ENCODE measurements around the gene GMCL2.

Gene GMCL2

DNA sequence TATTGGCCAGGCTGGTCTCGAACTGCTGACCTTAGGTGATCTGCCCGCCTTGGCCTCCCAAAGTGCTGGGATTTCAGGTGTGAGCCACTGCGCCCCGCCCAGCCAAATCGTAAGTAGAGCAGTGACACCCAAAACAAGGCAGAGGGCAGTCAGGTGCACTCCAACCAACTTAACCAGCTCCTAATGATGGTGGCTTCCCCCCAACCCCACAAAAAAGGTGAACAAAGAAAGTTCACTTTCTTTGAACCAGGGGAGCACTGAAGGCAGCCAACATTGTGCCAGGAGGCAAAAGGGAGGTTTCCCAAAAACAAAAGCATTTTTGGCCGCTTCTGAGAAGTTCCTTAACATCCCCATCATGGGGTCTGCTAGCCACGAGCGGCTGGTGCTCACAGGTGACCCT, 9.6 kb downstream of the GMCL2 start:
- DNase-seq = no peak

DNA sequence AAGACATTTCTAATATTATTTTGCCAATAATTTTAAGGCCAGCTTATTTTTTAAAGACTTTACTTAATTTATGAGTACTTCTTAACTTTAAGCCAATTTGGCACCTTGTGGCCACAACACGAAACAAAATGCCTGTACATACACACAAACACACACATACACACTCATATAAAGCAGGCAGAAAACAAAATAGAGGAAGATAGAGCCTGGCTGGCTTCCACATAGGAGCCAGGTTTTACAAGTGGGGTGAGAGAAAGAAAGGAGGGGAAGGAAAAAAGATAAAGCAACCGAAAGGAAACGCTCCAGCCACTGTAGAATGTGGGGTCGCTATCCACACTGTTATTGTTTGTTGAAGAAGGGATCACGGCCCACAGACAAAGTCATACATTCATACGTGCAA, 10.4 kb downstream of the GMCL2 start:
- DNase-seq = no peak

DNA sequence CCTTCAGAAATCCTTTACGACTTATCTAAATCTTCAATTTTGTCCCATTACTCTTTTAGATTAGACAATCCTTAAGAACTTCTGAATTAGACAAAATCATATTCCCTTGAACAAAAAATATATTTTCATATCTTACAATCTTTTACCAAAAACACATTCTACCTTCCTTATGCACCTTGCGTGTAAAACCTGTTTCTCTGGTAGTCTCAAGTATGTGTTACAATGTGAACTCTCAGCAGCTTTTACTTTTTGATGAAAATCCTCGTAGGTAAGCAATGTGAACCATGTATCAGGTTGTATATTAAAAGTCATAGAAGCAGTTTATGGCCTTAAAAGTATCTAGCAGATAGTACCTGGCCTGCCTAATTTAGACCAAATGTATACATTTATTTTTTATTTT, 12.7 kb downstream of the GMCL2 start:
- no peak for DNase-seq

DNA sequence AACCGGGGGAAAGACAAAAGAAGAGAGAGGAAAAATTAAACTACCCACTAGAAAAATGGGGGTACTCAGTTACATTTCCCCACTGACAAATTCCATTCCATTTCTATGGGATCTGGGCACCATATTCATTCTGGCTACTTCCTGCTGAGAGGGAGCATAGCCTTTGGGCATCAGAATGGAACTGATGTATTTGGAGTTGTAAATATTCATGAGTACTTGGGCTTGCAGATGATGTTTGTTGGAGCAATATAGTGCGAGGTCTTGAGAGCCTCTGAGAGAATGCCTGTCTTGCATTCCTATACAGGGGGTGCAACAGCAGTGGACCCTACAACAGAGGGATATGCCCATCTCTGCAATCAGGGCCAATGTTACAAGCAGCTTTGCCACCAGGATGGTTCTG, 16.7 kb downstream of the GMCL2 start:
- no peak for DNase-seq

DNA sequence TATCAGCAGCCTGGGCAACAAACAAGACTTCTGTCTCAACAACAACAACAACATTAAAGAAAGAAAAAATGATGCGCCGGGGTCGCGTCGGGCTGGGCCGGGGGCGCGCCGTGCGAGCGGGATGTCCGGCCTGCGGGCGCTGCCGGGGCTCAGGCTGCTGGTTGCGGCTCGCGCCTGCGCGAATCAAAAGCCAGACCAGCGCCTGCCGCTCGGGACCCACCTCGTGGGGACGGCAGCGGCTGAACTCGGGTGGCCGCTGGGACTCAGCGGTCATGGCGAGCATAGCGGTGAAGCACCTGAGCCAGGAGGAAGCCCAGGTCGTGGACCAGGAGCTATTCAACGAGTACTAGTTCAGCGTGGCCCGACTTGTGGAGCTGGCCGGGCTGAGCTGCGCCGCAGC, 21.6 kb downstream of the GMCL2 start:
- no peak for DNase-seq

DNA sequence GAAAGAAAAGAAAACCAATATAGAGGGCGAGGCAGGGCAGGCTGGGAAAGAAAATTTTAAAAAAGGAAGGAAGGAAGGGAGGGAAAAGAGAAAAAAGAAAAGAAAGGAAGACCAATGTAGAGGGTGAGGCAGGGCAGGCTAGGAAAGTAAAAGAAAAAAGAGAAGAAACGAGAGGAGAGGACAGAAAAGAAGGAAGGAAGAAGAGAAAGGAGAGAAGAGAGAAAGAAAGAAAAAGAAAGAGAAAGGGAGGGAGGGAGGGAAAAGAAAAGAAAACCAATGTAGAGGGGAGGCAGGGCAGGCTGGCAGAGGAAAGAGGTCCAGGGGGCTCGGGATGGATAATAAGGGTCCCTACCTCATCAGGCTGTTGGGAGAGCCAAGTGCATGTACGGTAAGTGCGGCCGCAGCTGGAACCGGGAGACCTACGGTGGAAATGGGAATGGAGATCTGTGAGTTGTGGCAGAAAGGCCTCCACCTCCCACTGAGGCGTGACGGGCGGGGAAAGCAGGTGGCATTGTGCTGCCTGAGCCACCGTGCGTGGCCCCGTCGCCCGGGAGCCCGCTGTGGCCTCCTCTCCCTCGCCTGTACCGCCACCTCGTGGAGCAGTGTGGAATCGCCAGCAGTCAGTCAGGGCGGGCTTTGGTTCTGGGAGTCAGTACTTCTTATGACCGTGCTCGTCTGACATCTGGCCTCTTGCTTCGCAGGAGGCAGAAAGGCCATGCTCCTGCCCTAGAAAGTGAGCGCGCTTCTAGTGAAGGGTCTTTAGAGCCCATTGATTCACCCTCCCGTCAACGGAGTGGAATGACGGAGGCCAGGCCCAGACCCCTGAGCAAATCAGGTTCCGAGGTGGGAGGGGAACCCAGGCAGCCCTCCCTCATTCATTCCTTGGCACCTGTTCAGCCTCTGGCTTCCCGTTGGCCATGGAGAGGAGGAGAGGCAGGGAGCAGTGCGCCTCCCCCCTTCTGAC, 23.1 kb downstream of the GMCL2 start:
- DNase-seq = peak; percentile 97

DNA sequence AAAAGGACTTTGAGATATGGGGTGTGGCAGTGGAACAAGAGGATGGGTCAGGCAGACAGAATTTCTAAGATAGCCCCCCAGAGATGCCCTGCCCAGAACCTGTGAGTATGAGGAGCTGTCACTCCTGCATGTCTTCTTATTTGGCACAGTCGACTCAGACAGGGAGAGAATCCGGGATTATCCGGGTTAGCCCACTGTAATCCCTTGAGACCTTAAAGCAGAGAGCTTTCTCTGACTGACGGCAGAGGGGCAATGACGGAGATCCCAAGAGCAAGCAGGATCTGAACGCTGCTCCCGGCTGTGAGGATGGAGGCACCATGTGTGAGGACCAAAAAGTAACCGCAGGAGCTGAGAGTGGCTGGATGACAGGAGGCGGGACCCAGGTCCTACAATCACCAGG, 24.7 kb downstream of the GMCL2 start:
- DNase-seq = no peak

DNA sequence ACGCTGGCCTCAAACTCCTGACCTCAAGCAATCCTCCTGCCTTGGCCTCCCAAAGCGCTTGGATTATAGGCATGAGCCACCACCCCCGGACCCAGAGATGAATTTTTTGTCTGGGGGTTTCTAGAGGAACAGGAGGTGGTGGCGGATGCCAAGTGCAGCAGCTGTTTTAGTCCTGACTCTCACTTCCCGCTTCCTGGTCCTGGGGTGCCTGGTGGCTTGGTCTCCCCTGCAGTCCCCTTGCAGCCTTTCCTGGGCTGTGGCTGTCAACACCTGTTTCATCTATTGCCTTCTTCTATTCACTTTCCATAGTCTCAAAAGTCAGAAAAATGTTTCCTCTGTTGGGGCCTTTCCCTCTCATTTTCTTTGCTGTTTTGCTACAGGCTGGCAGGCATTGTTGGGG, 27.0 kb downstream of the GMCL2 start:
- DNase-seq = no peak

DNA sequence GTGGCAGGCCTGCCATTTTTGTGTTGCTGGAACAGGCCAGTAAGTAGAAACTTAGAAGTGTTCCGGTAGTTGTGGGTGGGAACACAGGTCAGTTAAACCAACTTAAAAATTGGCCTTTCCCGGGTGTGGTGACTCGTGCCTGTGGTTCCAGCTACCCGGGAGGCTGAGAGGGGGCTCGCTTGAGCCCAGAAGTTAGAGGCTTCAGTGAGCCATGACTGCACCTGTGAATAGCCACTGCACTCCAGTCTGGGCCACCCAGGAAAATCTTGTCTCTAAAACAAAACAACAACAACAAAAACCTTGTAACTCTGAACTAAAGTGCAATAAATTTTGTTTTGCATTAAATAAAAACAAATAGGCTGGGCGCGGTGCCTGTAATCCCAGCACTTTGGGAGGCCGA, 32.1 kb downstream of the GMCL2 start:
- DNase-seq = no peak

DNA sequence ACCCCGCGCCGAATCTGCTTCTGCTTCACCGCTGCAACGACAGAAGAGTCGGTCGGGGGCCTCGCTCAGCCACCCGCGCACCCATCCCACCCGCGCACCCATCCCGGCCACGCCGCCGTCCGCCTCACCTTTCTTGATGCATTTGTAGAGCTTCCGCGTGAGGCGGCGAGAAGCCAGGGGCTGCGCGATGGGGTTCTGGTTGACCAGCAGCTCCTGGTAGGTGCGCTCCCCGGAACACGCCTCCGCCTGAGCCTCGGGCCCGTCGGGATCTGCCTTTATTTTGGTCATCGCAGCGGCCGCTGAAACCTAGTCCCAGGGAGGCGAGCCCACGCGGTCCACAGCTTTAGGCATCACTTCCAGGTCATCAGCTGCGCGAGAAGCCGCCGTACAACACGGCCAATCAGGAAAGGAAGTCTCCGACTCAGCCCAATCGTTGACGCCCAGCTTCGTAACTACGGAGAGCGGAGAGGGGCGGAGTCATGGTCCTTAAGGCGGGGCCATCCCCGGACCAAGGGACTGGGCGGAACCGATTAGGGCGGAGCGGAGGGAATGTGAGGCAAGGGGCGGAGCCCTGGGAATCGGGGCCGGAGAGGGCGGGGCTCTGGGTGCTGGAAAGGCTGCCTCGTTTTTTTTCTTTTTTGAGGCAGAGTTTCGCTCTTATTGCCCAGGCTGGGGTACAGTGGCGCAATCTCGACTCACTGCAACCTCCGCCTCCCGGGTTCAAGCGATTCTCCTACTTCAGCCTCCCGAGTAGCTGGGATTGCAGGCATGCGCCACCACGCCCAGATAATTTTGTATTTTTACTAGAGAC, 33.4 kb downstream of the GMCL2 start, which contains the start of gene NHP2:
Gene NHP2, minus strand, starts transcription at position 356 of the 811 bp plus-strand sequence. Its CDS starts 68 bp downstream, at position 288.
- DNase-seq = peak; percentile 98

DNA sequence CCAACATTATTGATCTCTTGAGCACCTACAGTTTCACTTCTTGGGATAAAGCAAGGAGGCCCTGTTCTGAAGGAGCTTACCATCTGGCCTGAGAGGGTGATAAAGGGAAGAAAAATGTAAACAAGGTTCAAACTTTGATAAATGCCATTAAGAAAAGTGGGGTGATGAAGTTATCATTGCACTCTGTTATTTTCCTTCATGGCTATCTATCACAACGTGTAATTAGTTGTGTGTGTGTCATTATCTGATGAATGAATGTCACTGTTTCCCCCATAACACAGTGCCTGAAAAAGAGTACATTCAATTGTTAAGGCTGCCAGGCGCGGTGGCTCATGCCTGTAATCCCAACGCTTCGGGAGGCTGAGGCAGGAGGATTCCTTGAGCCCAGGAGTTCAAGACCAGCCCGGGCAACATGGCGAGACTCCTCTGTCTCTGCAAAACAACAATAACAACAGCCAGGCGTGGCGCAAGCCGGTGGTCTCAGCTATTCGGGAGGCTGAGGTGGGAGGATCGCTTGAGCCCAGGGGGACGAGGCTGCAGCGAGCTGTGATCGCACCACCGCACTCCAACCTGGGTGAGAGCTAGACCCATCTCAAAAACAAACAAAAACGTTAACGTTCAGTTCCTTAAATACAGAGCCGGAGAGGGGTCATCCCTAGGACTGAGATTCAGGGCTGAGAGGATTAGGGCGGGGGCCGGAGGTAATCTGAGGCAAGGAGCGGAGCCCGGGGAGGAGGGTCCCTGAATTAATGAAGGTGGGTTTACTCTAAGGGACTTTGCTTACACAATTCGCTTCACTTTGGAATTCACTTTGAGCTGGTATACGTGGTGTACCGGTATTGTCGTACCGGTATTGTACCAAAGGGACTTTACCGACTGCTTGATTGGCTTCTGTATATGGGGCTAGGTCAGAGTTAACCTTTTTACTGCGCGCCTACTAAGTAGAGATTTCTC, 34.4 kb downstream of the GMCL2 start:
- no peak for DNase-seq

DNA sequence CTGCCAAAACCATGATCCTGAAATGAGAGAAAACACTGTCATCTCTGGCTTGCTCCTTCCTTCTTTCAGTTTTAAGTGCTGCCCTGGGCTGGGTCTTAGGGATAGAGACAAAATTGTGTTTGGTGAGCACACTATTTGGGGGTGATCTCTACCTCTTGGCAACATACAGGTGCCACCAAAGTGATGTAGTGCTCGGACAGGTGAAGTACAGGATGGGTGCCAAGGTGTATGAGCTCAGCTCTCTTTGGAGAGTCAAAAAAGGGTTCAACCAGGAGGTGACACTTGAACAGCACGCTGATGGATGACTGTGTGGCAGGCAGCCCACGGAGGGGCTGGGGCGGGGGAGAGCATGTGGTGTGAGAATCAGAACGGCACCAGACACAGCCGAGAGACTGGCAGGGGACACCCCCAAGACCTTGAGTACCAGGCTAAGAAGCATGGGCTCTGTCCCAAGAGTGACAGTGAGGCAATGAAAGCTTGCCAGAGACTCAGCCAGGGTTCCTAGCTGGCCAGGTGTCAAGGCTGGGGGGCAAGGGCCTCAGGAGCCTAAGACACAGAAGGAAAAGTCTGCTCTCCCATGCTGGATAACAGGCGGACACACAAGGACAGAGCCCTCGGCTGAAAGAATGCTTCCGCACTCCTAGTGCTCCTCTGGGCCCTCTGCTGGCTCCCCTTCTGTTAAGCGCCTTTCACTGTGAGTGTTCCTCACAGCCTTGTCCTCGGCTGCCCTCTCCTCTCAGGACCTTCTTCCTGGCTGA, 36.0 kb downstream of the GMCL2 start:
- DNase-seq = no peak

DNA sequence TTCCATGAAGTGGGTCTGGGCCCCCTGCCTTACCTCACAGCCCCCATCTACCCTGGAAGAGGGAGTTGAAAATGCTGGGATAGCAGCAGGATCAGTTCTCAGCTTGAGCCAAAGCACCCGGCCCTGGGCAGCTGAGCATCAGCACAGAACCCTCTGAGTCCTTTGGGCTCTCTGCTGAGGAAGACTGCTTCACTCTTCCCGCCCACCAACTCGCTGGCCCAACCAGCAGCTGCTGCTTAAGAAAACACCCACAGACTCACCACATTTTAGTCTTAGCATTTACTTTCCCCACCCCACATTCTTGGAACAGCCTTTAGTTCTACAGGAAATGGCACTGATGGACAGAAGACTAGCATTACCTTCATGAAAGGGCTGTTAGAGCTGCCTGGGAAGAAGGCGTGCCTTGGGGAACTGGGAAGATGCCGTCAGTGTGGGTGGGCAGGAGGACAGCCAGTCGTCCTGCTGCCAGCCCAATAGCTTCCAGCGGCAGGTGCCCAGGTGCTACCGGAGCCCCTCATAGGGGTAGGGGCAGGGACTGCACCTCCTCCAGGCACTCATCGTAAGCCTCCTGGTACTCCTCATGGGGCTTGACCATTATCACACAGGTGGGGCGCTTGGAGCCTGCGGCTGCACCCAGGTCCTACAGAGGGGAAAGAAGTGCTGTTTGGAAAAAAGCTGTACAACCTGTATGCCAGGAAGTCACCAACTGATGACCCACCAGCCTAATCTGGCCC, 37.8 kb downstream of the GMCL2 start:
- DNase-seq = no peak

DNA sequence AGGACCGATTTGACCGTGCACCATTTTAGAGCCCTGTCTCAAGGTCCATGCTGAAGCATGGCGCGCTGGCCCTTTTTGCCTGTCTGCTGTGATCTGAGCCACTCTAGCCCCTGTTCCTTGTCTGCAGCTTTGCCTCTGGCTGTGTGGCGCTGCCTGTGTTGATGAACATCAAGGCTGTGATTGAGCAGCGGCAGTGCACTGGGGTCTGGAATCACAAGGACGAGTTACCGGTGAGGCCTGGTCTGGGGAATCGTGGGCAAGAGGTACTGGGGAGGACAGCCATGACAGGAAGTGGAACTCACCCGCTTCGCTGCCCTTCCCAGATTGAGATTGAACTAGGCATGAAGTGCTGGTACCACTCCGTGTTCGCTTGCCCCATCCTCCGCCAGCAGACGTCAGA, 39.8 kb downstream of the GMCL2 start:
- no peak for DNase-seq

DNA sequence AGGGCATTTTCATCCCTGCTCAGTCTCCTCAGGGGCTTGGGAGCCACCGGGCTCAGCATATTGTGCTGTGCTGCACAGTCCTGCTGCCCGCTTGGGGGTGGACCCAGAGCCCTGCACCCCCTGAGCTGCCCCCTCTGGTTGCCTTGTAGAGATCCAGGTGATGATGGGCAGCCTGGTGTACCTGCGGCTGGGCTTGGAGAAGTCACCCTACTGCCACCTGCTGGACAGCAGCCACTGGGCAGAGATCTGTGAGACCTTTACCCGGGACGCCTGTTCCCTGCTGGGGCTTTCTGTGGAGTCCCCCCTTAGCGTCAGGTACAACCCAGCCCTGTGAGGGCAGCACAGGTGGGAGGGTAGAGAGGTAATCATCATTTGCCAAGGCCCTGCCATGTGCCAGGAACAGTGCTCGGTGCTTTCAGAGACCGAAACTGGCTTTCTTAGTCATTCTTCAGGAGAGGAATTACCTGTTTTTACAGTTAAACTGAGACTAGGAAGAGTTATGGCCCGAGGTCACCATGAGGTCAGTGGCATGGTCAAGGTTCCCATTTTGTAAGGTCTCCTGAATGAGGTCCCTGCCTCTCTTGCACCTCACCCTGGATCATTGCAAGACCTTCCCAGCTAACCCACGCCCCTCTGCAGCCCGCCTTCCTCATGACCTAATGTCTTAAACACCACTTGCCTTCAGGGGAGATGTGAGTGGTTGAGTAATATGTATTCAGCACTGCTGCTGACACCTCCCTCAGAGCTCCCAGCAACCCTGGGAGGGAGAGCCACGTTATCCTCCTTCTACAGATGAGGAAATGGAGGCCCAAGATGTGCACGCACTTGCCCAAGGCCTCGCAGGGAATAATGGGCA, 41.0 kb downstream of the GMCL2 start:
- peak; percentile 81 for DNase-seq

DNA sequence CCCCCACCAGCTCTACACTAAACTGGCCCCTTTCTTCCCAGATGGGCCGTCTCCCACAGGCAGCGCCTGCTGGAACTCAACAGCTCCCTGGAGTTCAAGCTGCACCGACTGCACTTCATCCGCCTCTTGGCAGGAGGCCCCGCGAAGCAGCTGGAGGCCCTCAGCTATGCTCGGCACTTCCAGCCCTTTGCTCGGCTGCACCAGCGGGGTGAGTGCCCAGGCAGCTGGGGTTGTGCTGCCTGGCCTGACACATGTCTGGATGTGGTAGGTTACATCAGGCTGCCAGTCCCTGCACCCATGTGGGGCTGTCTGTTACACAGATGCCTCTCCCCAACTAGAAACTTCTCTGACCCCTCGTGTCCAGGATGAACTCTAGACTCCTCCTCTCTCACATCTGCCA, 43.3 kb downstream of the GMCL2 start:
- no peak for DNase-seq

DNA sequence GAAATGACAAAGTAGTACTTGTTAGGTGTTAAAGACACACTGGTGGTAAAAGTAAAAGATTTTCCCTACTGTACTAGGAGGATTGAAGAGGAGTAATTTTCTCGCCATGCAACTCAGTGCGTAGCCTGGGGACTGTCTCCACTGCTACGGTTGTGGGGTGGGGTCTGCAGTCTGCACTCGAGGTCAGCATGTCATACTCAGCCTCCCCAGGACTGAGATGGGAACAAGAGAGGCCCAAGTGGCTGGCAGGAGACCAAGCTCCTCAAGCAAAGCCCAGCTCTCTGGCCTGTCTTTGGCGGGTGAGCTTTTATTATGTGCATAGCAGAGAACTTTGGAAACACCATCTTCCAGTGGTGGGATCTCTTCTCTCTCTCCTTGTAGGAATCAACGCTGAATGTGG, 43.9 kb downstream of the GMCL2 start:
- DNase-seq = no peak

DNA sequence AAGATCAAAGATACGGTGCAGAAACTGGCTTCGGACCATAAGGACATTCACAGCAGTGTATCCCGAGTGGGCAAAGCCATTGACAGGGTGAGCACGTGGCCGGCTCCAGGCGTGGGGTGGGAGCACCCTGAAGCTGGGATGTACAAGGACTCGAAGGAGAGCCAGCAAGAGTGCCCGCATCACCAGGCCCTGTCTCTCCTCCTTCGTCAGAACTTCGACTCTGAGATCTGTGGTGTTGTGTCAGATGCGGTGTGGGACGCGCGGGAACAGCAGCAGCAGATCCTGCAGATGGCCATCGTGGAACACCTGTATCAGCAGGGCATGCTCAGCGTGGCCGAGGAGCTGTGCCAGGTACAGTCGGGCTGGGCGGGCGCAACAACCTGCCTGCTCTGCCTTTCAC, 44.5 kb downstream of the GMCL2 start:
- DNase-seq = no peak

DNA sequence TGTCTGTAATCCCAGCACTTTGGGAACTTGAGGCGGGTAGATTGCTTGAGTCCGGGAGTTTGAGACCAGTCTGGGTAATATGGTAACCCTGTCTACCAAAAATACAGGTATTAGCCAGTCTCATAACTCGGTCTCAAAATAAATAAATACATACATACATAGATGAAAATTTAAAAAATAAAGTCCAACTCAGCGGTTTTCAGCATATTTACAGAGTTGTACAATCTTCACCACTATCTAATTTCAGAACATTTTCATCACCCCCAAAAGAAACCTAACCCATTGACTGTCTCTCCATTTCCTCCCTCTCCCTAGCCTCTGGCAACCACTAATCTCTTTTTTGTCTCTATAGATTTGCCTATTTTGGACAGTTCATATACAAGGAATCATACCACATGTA, 45.6 kb downstream of the GMCL2 start:
- DNase-seq = no peak

DNA sequence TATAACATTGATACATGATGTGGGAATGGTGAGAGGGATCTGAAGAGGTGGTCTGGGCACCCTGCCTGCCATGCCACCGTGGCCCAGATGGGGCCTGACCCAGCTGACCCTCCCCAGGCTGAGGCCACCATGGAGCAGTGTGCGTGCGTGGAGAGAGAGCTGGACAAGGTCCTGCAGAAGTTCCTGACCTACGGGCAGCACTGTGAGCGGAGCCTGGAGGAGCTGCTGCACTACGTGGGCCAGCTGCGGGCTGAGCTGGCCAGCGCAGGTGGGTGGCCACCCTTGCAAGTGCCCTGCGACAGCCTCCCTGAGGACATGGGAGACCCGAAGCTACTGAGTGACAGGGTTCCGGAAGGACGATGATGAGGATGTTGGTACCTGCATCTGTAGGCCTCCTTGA, 49.2 kb downstream of the GMCL2 start:
- DNase-seq = no peak
